ENCODE data around the gene IKZF2.

DNA sequence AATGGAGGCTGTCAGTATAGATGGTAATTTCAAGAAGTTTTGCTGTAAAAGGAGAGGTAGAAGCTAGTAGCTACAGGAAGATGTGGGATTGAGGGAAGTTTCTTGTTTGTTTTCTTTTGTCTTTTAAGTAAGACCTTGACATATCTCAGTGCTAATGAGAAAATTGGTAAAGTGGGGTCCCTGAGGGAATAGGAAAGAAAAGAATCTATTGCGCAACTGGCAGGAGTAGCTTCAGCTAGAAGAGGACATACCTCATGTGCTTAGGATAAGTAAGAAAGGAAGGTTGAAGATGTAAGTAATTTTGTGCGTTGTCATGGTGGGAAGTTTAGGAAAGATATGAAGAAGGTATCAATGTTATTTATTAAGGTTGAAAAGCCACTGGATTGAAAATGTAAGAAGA lies 8.4 kb upstream of the IKZF2 start:
- TF ChIP-seq, protein P1, sequence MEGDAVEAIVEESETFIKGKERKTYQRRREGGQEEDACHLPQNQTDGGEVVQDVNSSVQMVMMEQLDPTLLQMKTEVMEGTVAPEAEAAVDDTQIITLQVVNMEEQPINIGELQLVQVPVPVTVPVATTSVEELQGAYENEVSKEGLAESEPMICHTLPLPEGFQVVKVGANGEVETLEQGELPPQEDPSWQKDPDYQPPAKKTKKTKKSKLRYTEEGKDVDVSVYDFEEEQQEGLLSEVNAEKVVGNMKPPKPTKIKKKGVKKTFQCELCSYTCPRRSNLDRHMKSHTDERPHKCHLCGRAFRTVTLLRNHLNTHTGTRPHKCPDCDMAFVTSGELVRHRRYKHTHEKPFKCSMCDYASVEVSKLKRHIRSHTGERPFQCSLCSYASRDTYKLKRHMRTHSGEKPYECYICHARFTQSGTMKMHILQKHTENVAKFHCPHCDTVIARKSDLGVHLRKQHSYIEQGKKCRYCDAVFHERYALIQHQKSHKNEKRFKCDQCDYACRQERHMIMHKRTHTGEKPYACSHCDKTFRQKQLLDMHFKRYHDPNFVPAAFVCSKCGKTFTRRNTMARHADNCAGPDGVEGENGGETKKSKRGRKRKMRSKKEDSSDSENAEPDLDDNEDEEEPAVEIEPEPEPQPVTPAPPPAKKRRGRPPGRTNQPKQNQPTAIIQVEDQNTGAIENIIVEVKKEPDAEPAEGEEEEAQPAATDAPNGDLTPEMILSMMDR (IDR thresholded peaks at IDR 0.05) = no peak
- no peak for TF ChIP-seq EZH2phosphoT487 (IDR thresholded peaks at IDR 0.05)

All from neural progenitor cell (in vitro differentiated cells).